ENCODE results near the gene NOC2L. TPM values are rescaled to one million over a fixed set of nuclear protein-coding genes. Genes with fewer than 3 reads are reported as not detected.

NOC2L gene
- 71.0 and 115 TPM in 2 replicates for total RNA-seq

DNA sequence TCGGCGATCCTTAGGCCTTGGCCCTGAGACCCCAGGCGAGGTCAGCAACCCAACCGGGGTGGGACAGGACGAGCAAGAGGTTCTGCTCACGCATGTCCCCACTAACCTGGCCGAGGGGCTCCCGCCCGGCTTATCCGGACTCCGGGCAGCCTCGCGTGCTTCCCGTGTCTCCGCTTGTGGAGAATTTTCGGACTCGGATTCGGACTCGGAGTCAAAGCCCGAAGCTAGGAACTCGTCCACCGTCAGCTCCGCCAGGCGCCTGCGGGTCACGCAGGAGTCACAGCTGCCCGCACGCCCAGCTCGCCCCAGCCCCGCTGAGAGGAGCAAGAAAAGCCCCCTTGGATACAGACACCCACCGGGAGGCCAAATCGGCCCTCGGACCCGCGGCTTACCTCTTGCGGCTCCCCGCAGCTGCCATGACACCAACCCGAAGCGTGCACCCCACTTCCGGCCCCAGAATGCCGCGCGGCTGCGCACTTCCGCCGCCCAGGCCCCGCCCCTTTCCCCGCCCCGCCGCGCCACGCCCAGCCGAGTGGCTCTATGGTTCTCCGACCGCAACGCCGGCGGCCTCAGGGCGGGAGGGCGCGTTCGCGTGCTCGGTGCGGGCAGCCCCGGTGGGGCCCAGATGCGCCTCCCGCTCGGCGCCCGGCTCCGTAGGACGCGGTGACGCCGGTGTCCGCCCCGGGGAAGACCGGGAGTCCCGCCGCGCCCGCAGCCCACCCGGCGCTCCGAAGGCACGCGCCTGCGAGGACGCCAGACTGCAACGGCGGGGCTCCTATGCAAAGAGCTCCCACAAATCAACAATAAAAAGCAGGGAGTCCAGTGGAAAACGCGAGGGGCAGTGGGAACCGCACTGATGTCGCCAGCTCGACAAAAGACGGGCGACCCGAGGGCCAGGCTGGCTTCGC is at the start of gene NOC2L:
TSS of gene NOC2L (minus strand) at position 434 of the 908 bp plus-strand sequence. CDS start at position 418, 16 bp downstream.

DNA sequence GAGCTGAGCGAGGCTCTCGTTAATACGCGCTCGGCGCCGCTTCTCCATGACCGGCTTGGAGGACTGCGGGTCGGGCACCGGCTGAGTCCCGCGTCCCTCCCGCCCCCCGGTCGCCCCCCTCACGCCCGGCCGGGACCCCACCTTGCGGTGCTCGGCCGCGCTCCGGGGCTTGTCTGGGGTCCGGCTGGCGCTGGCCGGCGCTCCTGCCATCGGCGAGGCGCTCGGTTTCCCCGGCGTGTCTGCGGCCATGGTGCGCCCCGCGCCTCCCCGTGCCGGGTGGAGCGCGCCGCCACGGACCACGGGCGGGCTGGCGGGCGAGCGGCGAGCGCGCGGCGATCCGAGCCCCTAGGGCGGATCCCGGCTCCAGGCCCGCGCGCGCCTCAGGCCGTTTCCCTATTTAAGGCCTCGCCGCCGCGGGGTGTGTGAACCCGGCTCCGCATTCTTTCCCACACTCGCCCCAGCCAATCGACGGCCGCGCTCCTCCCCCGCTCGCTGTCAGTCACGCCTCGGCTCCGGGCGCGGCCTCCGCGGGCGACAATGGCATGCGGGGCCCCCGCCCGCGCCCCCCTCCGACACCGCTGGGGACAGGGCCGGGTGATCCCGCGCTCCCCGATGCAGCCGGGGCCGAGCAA is 40.8 kb upstream of the NOC2L start, which contains the start of gene HES4:
TSS of gene HES4 (minus strand) at position 373 of the 632 bp plus-strand sequence. CDS start at position 249, 124 bp downstream.

DNA sequence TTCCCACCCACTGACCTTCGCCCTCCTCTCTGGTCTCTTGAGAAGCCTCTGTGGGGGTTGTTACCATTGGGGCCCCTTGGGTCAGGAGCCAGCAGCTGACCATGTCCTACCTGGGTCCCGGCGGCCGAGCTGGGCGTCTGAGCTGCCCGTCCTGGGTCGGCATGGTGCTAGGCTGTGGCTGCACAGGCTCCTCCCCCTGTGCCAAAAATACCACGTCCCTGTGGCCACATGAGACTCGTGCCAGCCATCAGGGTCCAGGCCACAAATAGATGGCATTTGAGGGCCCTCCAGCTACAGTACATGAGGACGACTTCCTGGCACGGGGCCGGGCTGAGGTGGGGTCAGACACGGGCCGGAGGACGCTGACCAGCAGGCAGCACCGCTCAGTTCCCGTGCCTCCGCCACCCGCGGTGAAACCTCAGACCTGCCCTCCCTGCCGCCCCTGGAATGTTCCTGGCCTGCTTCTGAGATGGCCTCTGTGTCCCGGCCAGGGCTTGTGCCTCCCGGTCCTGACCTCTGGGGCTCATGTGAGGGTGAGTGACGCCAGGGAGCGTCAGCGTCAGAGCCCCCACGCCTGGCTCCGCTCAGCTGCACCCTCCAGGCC is 23.0 kb upstream of the NOC2L start, which contains the start of gene PERM1:
TSS of gene PERM1 (minus strand) at position 139 of the 604 bp plus-strand sequence. CDS start 1,064 bp downstream, outside the sequence.

DNA sequence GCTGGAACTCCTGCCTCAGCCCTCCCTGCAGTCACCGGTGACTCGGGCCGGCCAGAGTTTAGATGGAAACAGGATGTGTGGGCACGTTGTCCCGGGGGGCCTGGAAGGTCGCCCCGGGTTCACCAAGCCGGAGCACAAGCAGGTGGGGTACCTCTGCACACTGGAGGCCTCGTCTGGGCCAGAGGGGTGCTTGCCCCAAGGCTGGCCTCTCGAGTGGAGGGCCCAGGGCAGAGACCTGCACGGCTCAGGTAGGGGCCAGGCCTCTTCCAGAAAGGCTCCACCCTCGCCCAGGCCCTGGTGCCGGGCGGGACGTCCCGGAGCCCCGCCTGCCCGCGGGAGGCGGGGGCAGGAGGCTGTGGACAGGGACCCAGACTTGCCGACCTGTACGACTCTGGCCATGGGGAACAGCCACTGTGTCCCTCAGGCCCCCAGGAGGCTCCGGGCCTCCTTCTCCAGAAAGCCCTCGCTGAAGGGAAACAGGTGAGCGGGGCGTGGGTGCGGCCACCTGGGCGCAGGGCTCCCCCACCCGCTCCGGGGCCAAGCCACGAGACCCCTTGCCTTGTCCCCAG is 7.2 kb upstream of the NOC2L start, which contains the start of gene PLEKHN1:
TSS of gene PLEKHN1 (plus strand) at position 348 of the 569 bp plus-strand sequence. CDS start at position 398, 50 bp downstream.

DNA sequence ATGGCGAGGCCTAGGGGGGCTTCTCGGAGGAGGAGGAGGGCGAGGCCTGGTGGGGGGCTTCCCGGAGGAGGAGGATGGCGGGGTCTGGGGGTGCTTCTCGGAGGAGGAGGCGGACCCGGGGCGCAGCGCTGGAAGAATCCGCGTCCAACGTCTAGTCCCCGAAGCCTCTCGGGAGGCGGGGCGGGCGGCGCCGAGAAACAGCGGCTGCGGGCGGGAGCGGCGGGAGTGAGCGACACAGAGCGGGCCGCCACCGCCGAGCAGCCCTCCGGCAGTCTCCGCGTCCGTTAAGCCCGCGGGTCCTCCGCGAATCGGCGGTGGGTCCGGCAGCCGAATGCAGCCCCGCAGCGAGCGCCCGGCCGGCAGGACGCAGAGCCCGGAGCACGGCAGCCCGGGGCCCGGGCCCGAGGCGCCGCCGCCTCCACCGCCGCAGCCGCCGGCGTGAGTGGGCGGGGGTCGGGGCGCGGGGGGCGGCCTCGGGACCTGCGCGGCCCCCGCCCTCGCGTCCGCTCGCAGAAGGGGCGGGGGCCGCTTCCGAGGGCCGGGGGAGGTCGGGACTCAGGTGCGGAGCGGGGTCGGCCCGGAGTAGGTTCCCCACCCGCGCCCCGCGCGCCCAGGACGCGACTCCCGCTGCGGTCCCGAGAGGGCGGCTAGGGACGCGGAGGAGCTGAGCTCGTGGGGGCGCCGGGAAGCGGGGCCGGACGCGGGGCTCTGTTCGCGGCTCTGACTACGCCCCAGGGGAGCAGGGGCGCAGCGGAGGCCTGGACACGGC is 1.5 kb upstream of the NOC2L start, which contains the start of gene KLHL17:
TSS of gene KLHL17 (plus strand) at position 222 of the 769 bp plus-strand sequence. CDS start at position 332, 110 bp downstream.

DNA sequence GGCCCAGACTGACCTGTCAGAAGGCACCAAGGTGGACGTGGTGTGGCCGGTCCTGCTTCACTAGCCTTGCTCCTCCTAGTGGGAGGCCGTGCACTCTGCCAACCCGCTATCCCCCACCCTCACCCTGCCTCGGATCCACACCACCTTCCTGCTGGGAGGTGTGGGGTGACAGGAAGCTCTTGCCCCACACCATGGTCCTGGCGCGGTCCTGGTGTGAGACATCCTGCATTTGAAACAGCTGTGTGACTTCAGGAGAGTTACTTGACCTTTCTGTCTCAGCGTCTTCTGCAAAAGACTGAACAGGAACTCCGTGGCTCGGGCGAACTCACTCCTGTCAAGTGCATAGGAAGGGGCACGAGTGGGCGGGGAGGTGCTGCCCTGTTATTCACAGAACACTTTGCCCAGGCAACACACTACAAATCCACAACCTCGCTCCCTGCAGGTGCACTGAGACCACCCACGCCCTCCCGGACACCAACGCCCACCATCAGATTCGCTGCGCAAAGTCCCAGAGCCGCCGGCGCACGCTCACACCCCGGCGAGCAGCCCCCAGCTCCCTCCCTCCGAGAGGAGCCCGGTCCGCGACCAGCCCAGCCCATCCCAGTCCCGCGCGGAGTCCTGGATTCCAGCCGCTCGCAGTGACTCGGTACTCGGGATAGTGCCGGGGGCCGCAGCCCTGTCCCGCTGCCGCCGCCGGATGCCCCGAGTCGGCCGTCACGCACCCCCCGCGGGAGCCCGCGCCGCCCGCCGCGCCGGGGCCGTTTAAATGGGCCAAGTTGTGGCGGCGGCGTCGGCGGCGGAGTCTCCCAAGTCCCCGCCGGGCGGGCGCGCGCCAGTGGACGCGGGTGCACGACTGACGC is 35.7 kb downstream of the NOC2L start, which contains the start of gene SAMD11:
TSS of gene SAMD11 (plus strand) at position 793 of the 860 bp plus-strand sequence. CDS start 509 bp downstream, outside the sequence.

Other genes starting within 250 kb of the NOC2L start
- 5.4 and 25.2 TPM in 2 replicates for gene SAMD11, start 35.3 kb downstream of the NOC2L start, total RNA-seq
- gene KLHL17, start 1.3 kb upstream of the NOC2L start, total RNA-seq: 9.2 and 14.8 TPM in 2 replicates
- under 0.01 and 1.8 TPM in 2 replicates for gene PLEKHN1, start 7.2 kb upstream of the NOC2L start, total RNA-seq
- not detected in 2 replicates for gene PERM1, start 22.8 kb upstream of the NOC2L start, total RNA-seq
- gene HES4, start 40.8 kb upstream of the NOC2L start, total RNA-seq: 6.2 and 7.9 TPM in 2 replicates
- gene ISG15, start 54.2 kb upstream of the NOC2L start, total RNA-seq: 68.3 and 107 TPM in 2 replicates
- gene AGRN, start 60.9 kb upstream of the NOC2L start, total RNA-seq: 96.2 and 197 TPM in 2 replicates
- not detected in 2 replicates for gene RNF223, start 115.0 kb upstream of the NOC2L start, total RNA-seq
- gene C1orf159, start 156.8 kb upstream of the NOC2L start, total RNA-seq: 4.8 and 7.1 TPM in 2 replicates
- gene TTLL10, start 214.6 kb upstream of the NOC2L start, total RNA-seq: not detected in 2 replicates
- not detected in 2 replicates for gene TNFRSF18, start 247.3 kb upstream of the NOC2L start, total RNA-seq